Measurements from ENCODE around the gene COL4A1. TPM values are rescaled to one million over a fixed set of nuclear protein-coding genes. Genes with fewer than 3 reads are reported as not detected.

COL4A1 gene
- total RNA-seq, 2 experiments from 2014 or later, result 0.08 to 0.16 TPM

- Histone ChIP-seq H3K4me1 (ENCODE audit: insufficient read depth, low read length) (no peaks in the 10 kb centered on the region), H3K27me3 (ENCODE audit: control insufficient read depth in 1 of 2, insufficient read depth in 2 of 2, low read length in 2 of 2) (peaks cover 5 to 30% of the 10 kb centered on the region in 2 experiments), H3K9me3 (ENCODE audit: control insufficient read depth in 1 of 2, insufficient read depth in 1 of 2, low read length in 2 of 2) (peaks cover 0 to 16% of the 10 kb centered on the region in 2 experiments), H3K4me3 (ENCODE audit: low read length) (no peak overlapping the region), H3K27ac (ENCODE audit: low read depth in 1 of 2, low read length in 2 of 2) (no peak overlapping the region), H3K36me3 (ENCODE audit: insufficient read depth, low read length) (no peaks in the 10 kb centered on the region)
- Mint-ChIP-seq H3K4me3 (no peak overlapping the region), H3K27me3 (peaks cover 74% of the 10 kb centered on the region), H3K4me1 (ENCODE audit: low read depth) (no peaks in the 10 kb centered on the region), H3K36me3 (ENCODE audit: low read depth) (no peaks in the 10 kb centered on the region), H3K27ac (no peak overlapping the region), H3K9me3 (no peaks in the 10 kb centered on the region)
- intact Hi-C loops (cut with DNase I, micrococcal nuclease), result no loop called here
- CTCF ChIA-PET, result no interaction called here
- ATAC-seq (ENCODE audit: poor library complexity) (no peak), DNase-seq (no peak)
- TF ChIP-seq CTCF (IDR thresholded peaks at IDR 0.05), result no peak
- POLR2A ChIA-PET, result no interaction called here
Observed at GRCh38 chr13:110327051-110327721, 20.2 kb upstream of the COL4A1 start.

- no peak overlapping the region for H3K27ac Mint-ChIP-seq
- no peak overlapping the region for H3K27ac ChIP-seq (ENCODE audit: low read depth in 1 of 2, low read length in 2 of 2)
- H3K4me1 Mint-ChIP-seq (ENCODE audit: low read depth), result no peaks in the 10 kb centered on the region
- no peaks in the 10 kb centered on the region for H3K36me3 ChIP-seq (ENCODE audit: insufficient read depth, low read length)
- DNase-seq (no peak), ATAC-seq (ENCODE audit: poor library complexity) (no peak)
- H3K27me3 Mint-ChIP-seq, result peaks cover 77% of the 10 kb centered on the region
- no peaks in the 10 kb centered on the region for H3K36me3 Mint-ChIP-seq (ENCODE audit: low read depth)
- peaks cover 0 to 19% of the 10 kb centered on the region in 2 experiments for H3K9me3 ChIP-seq (ENCODE audit: control insufficient read depth in 1 of 2, insufficient read depth in 1 of 2, low read length in 2 of 2)
- TF ChIP-seq CTCF (IDR thresholded peaks at IDR 0.05), result no peak
- intact Hi-C loops (cut with DNase I, micrococcal nuclease), result no loop called here
- POLR2A ChIA-PET, result no interaction called here
- CTCF ChIA-PET, result no interaction called here
- H3K9me3 Mint-ChIP-seq, result no peaks in the 10 kb centered on the region
- H3K4me3 Mint-ChIP-seq, result no peak overlapping the region
- H3K4me3 ChIP-seq (ENCODE audit: low read length), result no peak overlapping the region
- H3K27me3 ChIP-seq (ENCODE audit: control insufficient read depth in 1 of 2, insufficient read depth in 2 of 2, low read length in 2 of 2), result peaks cover 9 to 30% of the 10 kb centered on the region in 2 experiments
- no peaks in the 10 kb centered on the region for H3K4me1 ChIP-seq (ENCODE audit: insufficient read depth, low read length)
Observed at GRCh38 chr13:110326263-110326904, 19.4 kb upstream of the COL4A1 start.

- DNase-seq, result no peak
- no peak overlapping the region for H3K4me3 Mint-ChIP-seq
- H3K4me1 Mint-ChIP-seq (ENCODE audit: low read depth), result peaks cover 17% of the 10 kb centered on the region
- no peak overlapping the region for H3K27ac ChIP-seq (ENCODE audit: low read depth in 1 of 2, low read length in 2 of 2)
- H3K27ac Mint-ChIP-seq, result no peak overlapping the region
- peaks cover 11 to 30% of the 10 kb centered on the region in 2 experiments for H3K27me3 ChIP-seq (ENCODE audit: control insufficient read depth in 1 of 2, insufficient read depth in 2 of 2, low read length in 2 of 2)
- intact Hi-C loops (cut with DNase I, micrococcal nuclease), result no loop called here
- H3K9me3 Mint-ChIP-seq, result no peaks in the 10 kb centered on the region
- H3K36me3 ChIP-seq (ENCODE audit: insufficient read depth, low read length), result no peaks in the 10 kb centered on the region
- H3K36me3 Mint-ChIP-seq (ENCODE audit: low read depth), result no peaks in the 10 kb centered on the region
- H3K4me3 ChIP-seq (ENCODE audit: low read length), result no peak overlapping the region
- peaks cover 0 to 19% of the 10 kb centered on the region in 2 experiments for H3K9me3 ChIP-seq (ENCODE audit: control insufficient read depth in 1 of 2, insufficient read depth in 1 of 2, low read length in 2 of 2)
- H3K27me3 Mint-ChIP-seq, result peaks cover 67% of the 10 kb centered on the region
- no peak for TF ChIP-seq CTCF (IDR thresholded peaks at IDR 0.05)
- H3K4me1 ChIP-seq (ENCODE audit: insufficient read depth, low read length), result no peaks in the 10 kb centered on the region
- ChIA-PET CTCF (no interaction called here), POLR2A (no interaction called here)
- ATAC-seq (ENCODE audit: poor library complexity), result no peak
Observed at GRCh38 chr13:110324026-110324749, 17.2 kb upstream of the COL4A1 start.

Measured in CD4-positive, alpha-beta T cell (primary cell).